GM13976 (cell line): Measurements from ENCODE around the gene ZNF74.
A peak's percentile ranks its signal among the peaks of the same experiment; 100 is the strongest.

Source experiments
- DNase-seq: peaks from one replicate; pipeline ENCODE4 v3.0.0; 2012; ENCODE audit warnings: low spot score
- in situ Hi-C: fragments of 300-500 bp; cut with MboI; formaldehyde crosslinking; loops from one replicate; pipeline ENCODE4 v1.12.0; 2022; ENCODE audit warnings: low sequenced_read_pairs, mixed read lengths, inconsistent platforms; ENCODE audit not compliant: unreplicated experiment
- TF ChIP-seq, protein P1 (sequence below): IDR thresholded peaks from 2 replicates; pipeline ENCODE4 v1.5.1; 2012; ENCODE audit warnings: borderline replicate concordance, mild to moderate bottlenecking; ENCODE audit not compliant: insufficient read depth; ENCODE audit errors: extremely low read depth, missing control alignments, control extremely low read depth

The ZNF74 gene

DNA sequence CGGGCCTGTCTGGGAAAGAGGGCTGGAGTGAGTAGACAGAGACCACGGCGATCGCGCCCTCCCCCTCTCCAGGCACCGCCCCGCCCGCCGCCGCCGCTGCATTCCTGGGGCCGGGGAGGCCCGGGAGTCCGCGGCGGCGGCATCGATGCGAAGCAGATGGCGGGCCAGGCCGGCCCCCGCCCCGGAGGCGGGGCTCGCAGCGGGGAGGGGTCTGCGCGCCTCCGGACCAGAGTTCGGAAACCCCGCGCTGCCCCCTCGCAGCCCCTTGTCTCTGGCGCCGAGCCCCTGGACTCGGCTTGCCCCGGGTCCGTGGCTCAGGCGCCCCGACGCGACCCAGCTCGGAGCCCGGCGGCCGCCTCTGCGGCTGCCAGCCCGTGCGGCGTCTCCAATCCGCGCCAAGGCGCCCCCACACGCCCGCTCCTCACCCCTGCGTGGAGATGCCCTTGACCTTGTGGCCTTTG is 42.4 kb downstream of the ZNF74 start:
- in situ Hi-C loops, result no loop called here
- peak; percentile 26 for DNase-seq
- TF ChIP-seq, protein P1, sequence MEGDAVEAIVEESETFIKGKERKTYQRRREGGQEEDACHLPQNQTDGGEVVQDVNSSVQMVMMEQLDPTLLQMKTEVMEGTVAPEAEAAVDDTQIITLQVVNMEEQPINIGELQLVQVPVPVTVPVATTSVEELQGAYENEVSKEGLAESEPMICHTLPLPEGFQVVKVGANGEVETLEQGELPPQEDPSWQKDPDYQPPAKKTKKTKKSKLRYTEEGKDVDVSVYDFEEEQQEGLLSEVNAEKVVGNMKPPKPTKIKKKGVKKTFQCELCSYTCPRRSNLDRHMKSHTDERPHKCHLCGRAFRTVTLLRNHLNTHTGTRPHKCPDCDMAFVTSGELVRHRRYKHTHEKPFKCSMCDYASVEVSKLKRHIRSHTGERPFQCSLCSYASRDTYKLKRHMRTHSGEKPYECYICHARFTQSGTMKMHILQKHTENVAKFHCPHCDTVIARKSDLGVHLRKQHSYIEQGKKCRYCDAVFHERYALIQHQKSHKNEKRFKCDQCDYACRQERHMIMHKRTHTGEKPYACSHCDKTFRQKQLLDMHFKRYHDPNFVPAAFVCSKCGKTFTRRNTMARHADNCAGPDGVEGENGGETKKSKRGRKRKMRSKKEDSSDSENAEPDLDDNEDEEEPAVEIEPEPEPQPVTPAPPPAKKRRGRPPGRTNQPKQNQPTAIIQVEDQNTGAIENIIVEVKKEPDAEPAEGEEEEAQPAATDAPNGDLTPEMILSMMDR, result no peak

DNA sequence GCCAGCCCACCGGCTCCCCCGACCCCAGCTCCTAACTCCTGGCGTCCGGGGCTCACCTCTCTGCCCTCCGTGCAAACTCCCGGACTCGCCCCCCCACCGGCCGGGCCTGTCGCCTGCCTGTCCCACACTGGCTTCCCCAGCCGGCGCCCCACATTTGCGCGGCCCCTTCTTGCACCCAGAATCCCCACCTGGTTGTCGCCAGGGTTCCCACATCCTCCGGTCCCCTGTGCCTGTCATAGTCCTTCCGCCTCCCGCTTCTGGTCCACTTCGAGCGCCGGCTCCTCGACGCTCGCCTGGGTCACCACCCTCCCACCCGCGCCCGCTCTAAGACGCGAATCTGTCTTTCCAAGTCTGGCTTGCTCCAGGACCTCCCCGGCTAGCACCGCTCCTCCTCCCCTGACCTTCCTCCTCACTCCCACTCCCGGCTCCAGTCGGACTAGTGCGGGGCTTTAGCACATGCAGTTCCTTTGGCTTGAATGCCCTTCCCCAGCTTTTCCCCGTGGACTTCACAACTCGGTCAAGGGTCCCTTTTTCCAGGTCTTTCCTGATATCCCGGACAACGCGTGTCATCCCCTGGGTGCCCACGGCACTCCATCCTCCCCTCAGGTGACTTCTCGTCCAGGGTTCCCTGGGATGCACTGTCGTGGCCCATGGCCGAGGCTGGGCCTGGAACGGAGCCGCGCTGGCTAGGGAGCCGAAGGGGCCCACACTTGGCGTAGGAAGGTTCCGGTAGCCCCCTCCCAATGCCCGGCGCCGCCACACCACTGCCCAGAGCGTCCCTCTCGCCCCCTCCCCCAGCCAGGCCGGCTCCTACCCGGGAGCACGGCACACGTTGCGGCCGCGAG is 43.0 kb downstream of the ZNF74 start:
- in situ Hi-C loops, result no loop called here
- DNase-seq, result peak; percentile 47
- TF ChIP-seq, protein P1, result no peak

DNA sequence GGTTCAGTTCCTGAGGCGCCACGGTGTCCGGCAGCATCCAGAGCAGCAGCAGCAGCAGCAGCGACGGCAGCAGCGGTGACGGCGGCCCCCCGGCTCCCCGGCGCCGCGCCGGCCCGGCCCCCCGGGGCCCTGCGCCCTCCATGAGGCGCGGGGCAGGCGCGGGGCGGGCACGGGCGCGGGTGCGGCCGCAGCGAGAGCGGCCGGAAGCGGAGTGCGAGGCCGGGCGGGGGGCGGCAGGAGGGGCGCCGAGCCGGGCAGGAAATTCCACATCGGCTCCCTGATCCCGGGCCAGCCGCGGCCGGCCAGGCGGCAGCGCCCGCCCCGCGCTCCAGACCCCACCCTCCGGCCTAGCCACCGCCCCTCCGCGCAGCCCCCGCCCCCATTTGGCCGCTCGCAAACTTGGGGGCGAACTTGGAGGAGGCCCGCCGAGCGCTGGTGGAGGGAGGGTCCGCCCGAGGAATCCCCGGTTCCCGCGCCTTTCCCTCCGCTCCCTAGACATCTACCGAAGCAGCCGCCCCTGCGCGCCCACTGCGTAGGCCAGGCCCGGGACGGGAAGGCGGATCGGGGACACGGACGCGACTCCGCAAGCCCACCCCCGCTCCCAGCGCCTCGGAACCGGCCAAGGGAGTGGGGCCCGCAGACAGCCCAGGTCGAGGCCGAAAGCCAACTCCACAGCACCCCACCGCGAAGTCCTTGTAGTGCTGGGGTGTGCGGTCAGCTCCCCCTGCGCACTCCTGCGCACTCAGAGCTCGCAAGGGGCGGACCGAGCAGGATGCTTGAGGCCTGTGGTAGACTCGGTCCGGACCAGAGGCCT is 43.9 kb downstream of the ZNF74 start, which contains the start of gene SCARF2:
Gene SCARF2, minus strand, starts transcription at position 213 of the 814 bp plus-strand sequence. Its CDS starts 71 bp downstream, at position 142.
- TF ChIP-seq, protein P1, result no peak
- peak; percentile 40 for DNase-seq
- in situ Hi-C loops, result no loop called here

DNA sequence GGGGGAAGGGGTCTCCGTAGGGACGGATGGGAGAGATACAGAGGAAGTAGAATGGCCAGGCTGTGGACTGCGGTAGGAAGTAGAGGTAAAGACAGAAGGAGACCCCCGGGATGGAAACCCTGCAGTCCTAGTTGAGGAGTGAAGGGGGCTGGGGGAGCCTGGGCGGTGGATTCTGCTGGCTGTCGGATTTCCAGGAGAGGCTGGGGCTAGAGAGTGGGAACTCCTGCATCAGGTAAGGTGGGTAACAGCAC is 44.4 kb downstream of the ZNF74 start:
- no peak for DNase-seq
- TF ChIP-seq, protein P1, result no peak
- in situ Hi-C loops, result no loop called here

DNA sequence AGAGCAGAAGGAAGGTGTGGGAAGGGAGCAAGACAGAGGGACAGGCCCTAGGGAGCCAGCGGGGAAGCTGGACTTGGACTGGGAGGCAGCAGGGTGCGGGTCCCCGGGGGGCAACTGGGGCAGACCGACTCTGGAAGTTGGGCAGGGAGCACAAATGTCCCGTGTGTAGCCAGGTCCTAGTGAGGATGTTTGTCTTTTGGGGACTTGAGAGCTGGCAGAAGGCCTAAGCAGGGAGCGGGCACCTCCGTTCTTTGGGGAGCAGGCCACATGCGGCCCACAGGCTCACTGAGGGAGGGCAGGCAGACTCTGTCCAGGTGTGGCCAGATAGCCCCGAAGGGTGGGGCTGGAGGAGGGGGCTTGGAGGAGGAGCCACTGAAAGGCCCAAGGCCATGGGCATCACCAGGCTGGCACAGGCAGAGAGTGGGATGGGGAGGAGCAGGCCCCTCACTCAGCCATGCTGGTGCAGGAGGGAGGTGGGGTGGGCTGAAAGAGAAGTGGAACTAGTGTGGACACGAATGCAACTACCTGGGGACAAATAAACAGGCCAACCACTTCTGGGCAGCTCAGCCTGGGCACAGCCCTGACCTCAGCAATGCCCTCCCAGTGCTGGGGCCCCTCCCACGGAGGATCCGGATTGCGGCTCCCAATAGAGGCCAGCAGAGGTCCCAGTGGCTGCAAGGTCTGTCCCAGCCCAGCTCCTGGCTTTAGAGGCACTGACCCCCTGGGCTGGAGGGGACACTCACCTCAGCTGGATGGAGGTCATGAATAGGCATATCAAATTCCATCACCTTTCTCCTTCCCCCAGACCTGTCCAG is 44.9 kb downstream of the ZNF74 start:
- TF ChIP-seq, protein P1, result no peak
- in situ Hi-C loops, result no loop called here
- DNase-seq, result no peak

DNA sequence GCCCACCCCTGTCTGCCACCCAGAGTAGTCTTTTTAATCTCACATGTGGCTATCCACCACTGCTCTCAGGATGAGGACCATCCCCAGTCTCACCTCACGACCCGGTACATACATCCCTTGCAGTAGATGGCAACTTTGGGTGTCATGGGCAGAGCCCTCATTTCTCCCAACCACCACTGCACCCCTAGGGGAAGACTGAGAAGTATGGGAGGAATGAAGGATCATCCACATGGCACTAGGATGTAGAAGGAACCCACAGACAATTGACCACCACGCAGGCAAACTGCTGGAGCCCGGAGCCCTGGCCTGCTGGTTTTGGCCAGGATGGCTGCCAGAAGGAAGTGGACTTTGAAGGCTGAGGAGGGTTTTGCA is 45.6 kb downstream of the ZNF74 start:
- TF ChIP-seq, protein P1, result no peak
- DNase-seq, result no peak
- in situ Hi-C loops, result no loop called here
